HepG2 (cell line): ENCODE data around the gene GSDMA. TPM values are rescaled to one million over a fixed set of nuclear protein-coding genes. Genes with fewer than 3 reads are reported as not detected.
A peak's percentile ranks its signal among the peaks of the same experiment; 100 is the strongest.

ENCODE experiments used
- ATAC-seq: fragments of 200-7000 bp; cut with Tn5 transposase; 3 replicates; pipeline ENCODE4 v1.9.1; 2020; ENCODE audit warnings: mild to moderate bottlenecking, moderate library complexity
- BruUV-seq: library from RNA; stranded (reverse); fragments of 400-500 nt; replicated peaks from 2 replicates; lab custom pipeline; 2021; lab: Mats Ljungman, UMichigan
- CTCF ChIA-PET: fragments of 300-600 bp; formaldehyde crosslinking; extraction: SDS; loops from one replicate; lab custom pipeline; 2021; ENCODE audit warnings: low total read pairs, inconsistent platforms, low intra/inter-chr PET ratio; lab: Yijun Ruan, JAX
- POLR2A ChIA-PET: fragments of 350-600 bp; sonication (Branson Sonifier 250); formaldehyde crosslinking; loops from one replicate; lab custom pipeline; 2020; ENCODE audit warnings: antibody characterized with exemption, inconsistent platforms; lab: Yijun Ruan, JAX
- DNase-seq: peaks from one replicate; pipeline ENCODE4 v3.0.0-alpha.2; 2015; ENCODE audit warnings: low spot score
- FAIRE-seq: peaks from 3 replicates; lab custom pipeline; 2011; peaks lifted over from hg19 to GRCh38; lab: Jason Lieb, UNC
- H2AFZ ChIP-seq: one replicate; pipeline ENCODE4 v1.6.1; 2011; ENCODE audit warnings: low read length, inconsistent platforms
- H3K27ac ChIP-seq: fragments of 300-600 bp; 3 replicates; pipeline ENCODE4 v1.8.0; 2011; ENCODE audit warnings: mixed run types, mild to moderate bottlenecking, mixed read lengths, low read length, inconsistent platforms; ENCODE audit not compliant: insufficient read depth; ENCODE audit errors: extremely low read length
- H3K27me3 ChIP-seq, 2 experiments: fragments of 200-600 bp in 1 of 2; 2 replicates in 1 of 2; 3 replicates in 1 of 2; pipeline versions ENCODE4 v1.6.0 to v1.8.0; 2011; ENCODE audit warnings: low read length in 2 of 2, mild to moderate bottlenecking in 2 of 2, moderate library complexity in 2 of 2, inconsistent platforms in 1 of 2; ENCODE audit not compliant: insufficient read depth in 2 of 2, control insufficient read depth in 1 of 2
- H3K36me3 ChIP-seq, 2 experiments: fragments of 200-600 bp in 1 of 2; replicated peaks in 1 of 2; 2 replicates in 1 of 2; 3 replicates in 1 of 2; pipeline versions ENCODE4 v1.5.1 to v1.8.0; 2011; ENCODE audit warnings: low read length in 2 of 2, inconsistent platforms in 1 of 2; ENCODE audit not compliant: insufficient read depth in 2 of 2, control insufficient read depth in 1 of 2
- H3K4me1 ChIP-seq: 2 replicates; pipeline ENCODE4 v1.5.1; 2012; ENCODE audit warnings: low read length, inconsistent platforms; ENCODE audit not compliant: insufficient read depth
- H3K4me2 ChIP-seq: 2 replicates; pipeline ENCODE4 v1.6.0; 2011; ENCODE audit warnings: low read depth, low read length, inconsistent platforms
- H3K4me3 ChIP-seq, 3 experiments: fragments of 200-600 bp in 1 of 3; sonication (generic), shearing (Covaris generic) in 1 of 3; replicated peaks in 1 of 3; 2 replicates each; pipeline ENCODE4 v1.5.1; 2011 to 2016; ENCODE audit warnings: low read length in 3 of 3, inconsistent platforms in 2 of 3, low read depth in 2 of 3, mild to moderate bottlenecking in 2 of 3, control low read depth in 1 of 3, mixed read lengths in 1 of 3; ENCODE audit not compliant: insufficient read depth in 1 of 3
- H3K79me2 ChIP-seq: one replicate; pipeline ENCODE4 v1.6.1; 2011; ENCODE audit warnings: low read length, inconsistent platforms; ENCODE audit not compliant: insufficient read depth
- H3K9ac ChIP-seq: 2 replicates; pipeline ENCODE4 v1.6.0; 2011; ENCODE audit warnings: mild to moderate bottlenecking, low read depth, low read length, inconsistent platforms; ENCODE audit not compliant: insufficient read depth
- H3K9me3 ChIP-seq: 2 replicates; pipeline ENCODE4 v1.5.1; 2012; ENCODE audit warnings: mild to moderate bottlenecking, low read length
- H4K20me1 ChIP-seq: 2 replicates; pipeline ENCODE4 v1.6.0; 2011; ENCODE audit warnings: inconsistent platforms, mild to moderate bottlenecking, low read length, moderate library complexity; ENCODE audit not compliant: insufficient read depth
- CBX2 ChIP-seq, 2 experiments: fragments of 200-600 bp in 1 of 2; sonication (generic); formaldehyde crosslinking in 1 of 2; IDR thresholded peaks; 2 replicates each; pipeline versions ENCODE4 v1.7.0 to v1.8.1; 2018 to 2022; ENCODE audit warnings: low read depth in 2 of 2, low read length in 1 of 2, mild to moderate bottlenecking in 1 of 2, missing genetic modification reagents in 1 of 2
- FOXC1 ChIP-seq: sonication (generic); formaldehyde crosslinking; IDR thresholded peaks from 2 replicates; pipeline ENCODE4 v1.8.0; 2022; ENCODE audit warnings: mild to moderate bottlenecking, missing genetic modification reagents, borderline replicate concordance
- GATA4 ChIP-seq: sonication (generic); IDR thresholded peaks from 2 replicates; pipeline ENCODE4 v1.6.1; 2016; ENCODE audit warnings: antibody characterized with exemption, low read depth, borderline replicate concordance
- GTF3A ChIP-seq: sonication (generic); formaldehyde crosslinking; conservative IDR thresholded peaks from 2 replicates; pipeline ENCODE4 v1.4.0; 2020; ENCODE audit warnings: mild to moderate bottlenecking, missing genetic modification reagents
- HINFP ChIP-seq: sonication (generic); formaldehyde crosslinking; IDR thresholded peaks from 2 replicates; pipeline ENCODE4 v1.4.0; 2020; ENCODE audit warnings: low read depth, mild to moderate bottlenecking, missing genetic modification reagents
- LBX2 ChIP-seq: sonication (generic); formaldehyde crosslinking; IDR thresholded peaks from 2 replicates; pipeline ENCODE4 v1.5.0; 2020; ENCODE audit warnings: missing genetic modification reagents, mild to moderate bottlenecking, borderline replicate concordance
- MED1 ChIP-seq: sonication (generic); formaldehyde crosslinking; IDR thresholded peaks from 2 replicates; pipeline ENCODE4 v1.4.0; 2020; ENCODE audit warnings: missing genetic modification reagents
- NFIB ChIP-seq: sonication (generic); formaldehyde crosslinking; IDR thresholded peaks from 2 replicates; pipeline ENCODE4 v1.9.0; 2021; ENCODE audit warnings: missing genetic modification reagents, mild to moderate bottlenecking, borderline replicate concordance
- SIN3A ChIP-seq: IDR thresholded peaks from 2 replicates; pipeline ENCODE4 v1.6.1; 2011; ENCODE audit warnings: low read depth, mild to moderate bottlenecking, control low read depth, low read length, borderline replicate concordance
- SMARCC2 ChIP-seq: fragments of 450-650 bp; IDR thresholded peaks from 2 replicates; pipeline ENCODE4 v1.6.1; 2017; ENCODE audit warnings: antibody characterized with exemption, mild to moderate bottlenecking
- U2AF1 ChIP-seq: fragments of 200-400 bp; formaldehyde crosslinking; optimal IDR thresholded peaks from 2 replicates; pipeline ENCODE3; 2017; ENCODE audit warnings: mild to moderate bottlenecking, low read depth, low read length
- UBTF ChIP-seq: sonication (generic); formaldehyde crosslinking; IDR thresholded peaks from 2 replicates; pipeline ENCODE4 v1.4.0; 2020; ENCODE audit warnings: mild to moderate bottlenecking, missing genetic modification reagents
- ZNF225 ChIP-seq: sonication (generic); formaldehyde crosslinking; IDR thresholded peaks from 2 replicates; pipeline ENCODE4 v1.4.0; 2020; ENCODE audit warnings: mild to moderate bottlenecking, missing genetic modification reagents
- ZNF563 ChIP-seq: sonication (generic); formaldehyde crosslinking; IDR thresholded peaks from 2 replicates; pipeline ENCODE4 v1.8.0; 2022; ENCODE audit warnings: mild to moderate bottlenecking, moderate library complexity, missing genetic modification reagents
- ZNF660 ChIP-seq: sonication (generic); formaldehyde crosslinking; IDR thresholded peaks from 2 replicates; pipeline ENCODE4 v1.5.1; 2020; ENCODE audit warnings: mild to moderate bottlenecking, low read depth, missing genetic modification reagents, borderline replicate concordance
- ZSCAN31 ChIP-seq: sonication (generic); formaldehyde crosslinking; IDR thresholded peaks from 2 replicates; pipeline ENCODE4 v1.5.0; 2020; ENCODE audit warnings: low read depth, mild to moderate bottlenecking, missing genetic modification reagents
- ZXDC ChIP-seq: sonication (generic); formaldehyde crosslinking; IDR thresholded peaks from 2 replicates; pipeline ENCODE4 v1.5.0; 2020; ENCODE audit warnings: mild to moderate bottlenecking, missing genetic modification reagents
- WGBS: methylation state at CpG from one replicate; pipeline ENCODE4 v1.1.6; 2017; ENCODE audit warnings: low lambda C conversion rate; 5-methylcytosine and 5-hydroxymethylcytosine counted together
- in situ Hi-C: cut with HindIII; loops from 2 replicates; pipeline ENCODE4 v1.10.0; 2017; ENCODE audit warnings: low pct_unique_long_range_greater_than_20kb; ENCODE audit not compliant: extremely low pct_ligation_motif_present
- intact Hi-C: fragments of 100-400 bp; cut with micrococcal nuclease; formaldehyde crosslinking; loops from one replicate; pipeline ENCODE4 v1.10.0; 2022; ENCODE audit not compliant: unreplicated experiment
- polyA plus RNA-seq, 8 experiments: library from polyadenylated mRNA; depleted of rRNA in 3 of 8; stranded (reverse) in 7 of 8; unstranded in 1 of 8; fragments of >200 nt; fragmentation: Illumina TruSeq in 4 of 8; extraction: Trizol in 4 of 8; gene quantifications; 2 replicates each; pipeline versions ENCODE4 v1.2.1 to v1.2.3, GENCODE V29; 2011 to 2016; ENCODE audit warnings: low read depth in 4 of 8, missing spikeins in 1 of 8, mixed read lengths in 1 of 8; ENCODE audit not compliant: insufficient read depth in 1 of 8
- total RNA-seq, 5 experiments: library from RNA; depleted of rRNA; stranded (reverse); fragments of >200 nt; fragmentation: Illumina TruSeq; extraction: Trizol; gene quantifications; 2 replicates each; pipeline ENCODE4 v1.2.3, GENCODE V29; 2016; ENCODE audit warnings: low read depth in 1 of 5

The GSDMA gene
- total and polyA plus RNA-seq, 2 of the 13 experiments (the other 11 are each of a cell fraction or from before 2014, with no cell fraction given) = not detected

- ChIA-PET CTCF (no interaction called here), POLR2A (interaction anchor here (1.4 to 4.6 kb wide), 3 partner anchors 27 to 30 kb away, joined by 5 to 21 read pairs (median 16); partner anchors contain the start of genes LRRC3C, ORMDL3 and PSMD3)
- no peak for ATAC-seq
- 69% methylated on average over 8 of the region's 9 CpGs for WGBS
- H3K79me2 ChIP-seq = no peaks in the 10 kb centered on the region
- DNase-seq = no peak
- peak overlapping the region; percentile 13 for H3K9ac ChIP-seq
- H3K27ac ChIP-seq = no peak overlapping the region
- H3K4me1 ChIP-seq = peaks cover 58% of the 10 kb centered on the region
- H3K9me3 ChIP-seq = no peaks in the 10 kb centered on the region
- no peaks in the 10 kb centered on the region for H3K36me3 ChIP-seq
- no TSS peak for BruUV-seq
- no peaks in the 10 kb centered on the region for H4K20me1 ChIP-seq
- H3K4me3 ChIP-seq = peak overlapping the region in 2 of 3 experiments; percentile 43 to 64; a peak in 4 of 6 replicates
- FAIRE-seq = no peak
- intact Hi-C loops (loop anchor here (2.0 kb wide), 1 partner anchor 15 kb away; no protein-coding TSS in a partner anchor), in situ Hi-C loops (no loop called here)
- H3K4me2 ChIP-seq = peak overlapping the region; percentile 74
- peaks cover 0 to 8% of the 10 kb centered on the region in 2 experiments; a peak in 2 of 5 replicates for H3K27me3 ChIP-seq
- H2AFZ ChIP-seq = no peak overlapping the region
- no peak for TF ChIP-seq GTF3A (CRISPR knock-in tag)
- TF ChIP-seq GATA4 = no peak
- TF ChIP-seq SMARCC2 = no peak
- no peak for TF ChIP-seq ZSCAN31 (CRISPR knock-in tag)
- TF ChIP-seq SIN3A = no peak
- no peak for TF ChIP-seq NFIB (CRISPR knock-in tag)
- no peak for TF ChIP-seq HINFP
- no peak for TF ChIP-seq U2AF1
- no peak for TF ChIP-seq MED1
- TF ChIP-seq ZNF660 (CRISPR knock-in tag) = no peak
- no peak for TF ChIP-seq ZNF563 (CRISPR knock-in tag)
- TF ChIP-seq LBX2 (CRISPR knock-in tag) = no peak
- TF ChIP-seq ZXDC (CRISPR knock-in tag) = 0 out of 2 replicates have a peak, but pooled peaks have one; percentile 13
- TF ChIP-seq ZNF225 (CRISPR knock-in tag) = no peak
- no peak for TF ChIP-seq CBX2 (IDR thresholded peaks at IDR 0.05; ENCODE audit: low read depth, low read length)
- TF ChIP-seq CBX2 (CRISPR knock-in tag; IDR thresholded peaks at IDR 0.05; ENCODE audit: low read depth) = no peak
- TF ChIP-seq FOXC1 (CRISPR knock-in tag) = no peak
- TF ChIP-seq UBTF = 0 out of 2 replicates have a peak, but pooled peaks have one; percentile 12
These were observed 9.3 kb upstream of the GSDMA start for GRCh38 chr17:39953471-39953888.
